ENCODE data around the gene MAGEA9. TPM values are rescaled to one million over a fixed set of nuclear protein-coding genes. Genes with fewer than 3 reads are reported as not detected.

The MAGEA9 gene
- total and polyA plus RNA-seq, 2 donors (not counting 3 experiments of a cell fraction or from before 2014, with no cell fraction given): not detected

GRCh38 chrX:149759824-149760223 is 21.9 kb upstream of the MAGEA9 start:
- dilution Hi-C loops (cut with MboI; ENCODE audit: extremely low pct_ligation_motif_present, low sequenced_read_pairs) (no loop called here), intact Hi-C loops (cut with micrococcal nuclease) (no loop called here)
- FAIRE-seq: no peak
- no peaks in the 10 kb centered on the region for H3K4me1 ChIP-seq (ENCODE audit: control insufficient read depth, extremely low read depth, insufficient read depth, low read length)
- H2AFZ ChIP-seq (ENCODE audit: low read depth, low read length): no peak overlapping the region
- H4K20me1 ChIP-seq (replicated peaks; ENCODE audit: control insufficient read depth, extremely low read depth, insufficient read depth, low read length): no peaks in the 10 kb centered on the region
- H3K27me3 ChIP-seq (ENCODE audit: control insufficient read depth in 2 of 2, insufficient read depth in 2 of 2, low read length in 2 of 2): no peaks in the 10 kb centered on the region
- DNase-seq (ENCODE audit: low read depth, low spot score): no peak
- H3K4me3 ChIP-seq (replicated peaks in 1 of 3; ENCODE audit: insufficient read depth in 1 of 3, low read depth in 1 of 3, low read length in 3 of 3): no peak overlapping the region
- no peak overlapping the region for H3K4me2 ChIP-seq (ENCODE audit: insufficient read depth, low read length)
- ChIA-PET POLR2A (no interaction called here), CTCF (no interaction called here)
- H3K9me3 ChIP-seq (replicated peaks; ENCODE audit: control insufficient read depth, insufficient read depth, low read length): no peaks in the 10 kb centered on the region
- H3K79me2 ChIP-seq (ENCODE audit: control insufficient read depth, insufficient read depth, low read length): no peaks in the 10 kb centered on the region
- no peak for TF ChIP-seq JUN (IDR thresholded peaks at IDR 0.05; ENCODE audit: borderline replicate concordance, insufficient read depth, insufficient read length, low read depth)
- no peak for TF ChIP-seq CTCF (IDR thresholded peaks at IDR 0.05; ENCODE audit: extremely low read depth in 1 of 2, insufficient read depth in 1 of 2, low read depth in 1 of 2, low read length in 2 of 2)
- TF ChIP-seq POLR2A (IDR thresholded peaks at IDR 0.05; ENCODE audit: low read depth, low read length): no peak
- TF ChIP-seq EZH2 (IDR thresholded peaks at IDR 0.05; ENCODE audit: borderline replicate concordance, low read depth, low read length, severe bottlenecking): no peak
- no peak for TF ChIP-seq MAX (IDR thresholded peaks at IDR 0.05; ENCODE audit: insufficient read depth, insufficient read length)
- no peak for TF ChIP-seq GATA2 (IDR thresholded peaks at IDR 0.05; ENCODE audit: insufficient read depth, insufficient read length, low read depth, low read length)
- TF ChIP-seq POLR2AphosphoS5 (IDR thresholded peaks at IDR 0.05; ENCODE audit: insufficient read depth, low read depth, low read length): no peak
- no peak for TF ChIP-seq MYC (IDR thresholded peaks at IDR 0.05; ENCODE audit: low read depth, low read length)
- no peak for TF ChIP-seq FOS (IDR thresholded peaks at IDR 0.05; ENCODE audit: borderline replicate concordance, insufficient read depth, low read length)
- H3K9me1 ChIP-seq (replicated peaks; ENCODE audit: control insufficient read depth, extremely low read depth, insufficient read depth, low read length): no peaks in the 10 kb centered on the region
- H3K36me3 ChIP-seq (ENCODE audit: control insufficient read depth in 2 of 2, extremely low read depth in 1 of 2, insufficient read depth in 2 of 2, low read length in 2 of 2): no peaks in the 10 kb centered on the region
- H3K27ac ChIP-seq (ENCODE audit: insufficient read depth, low read depth, low read length): no peak overlapping the region
- no TSS peak for BruUV-seq (replicated peaks)
- H3K9ac ChIP-seq (replicated peaks; ENCODE audit: extremely low read depth, insufficient read depth, low read length): no peak overlapping the region

Data from endothelial cell of umbilical vein (primary cell).